CD4-positive, CD25-positive, alpha-beta regulatory T cell (primary cell): Measurements from ENCODE around the gene AUTS2. TPM values are rescaled to one million over a fixed set of nuclear protein-coding genes. Genes with fewer than 3 reads are reported as not detected.

Experiments
- ATAC-seq, 2 donors: fragments of 150-1000 bp; cut with Tn5 transposase; one replicate each; pipeline ENCODE4 v1.10.0; 2021; ENCODE audit warnings: low read depth in 2 of 2, moderate number of reproducible peaks in 2 of 2, moderate library complexity in 1 of 2
- DNase-seq, 3 donors: peaks; one replicate each; pipeline versions ENCODE4 v3.0.0 to v3.0.0-alpha.2; 2012 to 2022; ENCODE audit warnings: mixed read lengths in 1 of 3
- H3K27ac ChIP-seq: one replicate; pipeline ENCODE4 v1.7.0; 2013; ENCODE audit warnings: mild to moderate bottlenecking, low read length; ENCODE audit not compliant: insufficient read depth, poor library complexity, severe bottlenecking
- H3K27me3 ChIP-seq: one replicate; pipeline ENCODE4 v1.7.0; 2013; ENCODE audit warnings: low read length; ENCODE audit not compliant: control insufficient read depth, insufficient read depth
- H3K36me3 ChIP-seq: one replicate; pipeline ENCODE4 v1.7.0; 2013; ENCODE audit warnings: mild to moderate bottlenecking, low read length, moderate library complexity; ENCODE audit not compliant: control insufficient read depth, insufficient read depth
- H3K4me1 ChIP-seq: 2 replicates; pipeline ENCODE4 v1.7.0; 2013; ENCODE audit warnings: mild to moderate bottlenecking, low read length; ENCODE audit not compliant: insufficient read depth, control insufficient read depth, poor library complexity, severe bottlenecking
- H3K4me3 ChIP-seq: one replicate; pipeline ENCODE4 v1.7.0; 2013; ENCODE audit warnings: low read depth, mild to moderate bottlenecking, low read length, moderate library complexity
- H3K9me3 ChIP-seq, 2 experiments: 1 replicate in 1 of 2; 2 replicates in 1 of 2; pipeline ENCODE4 v1.7.0; 2013; ENCODE audit warnings: low read length in 2 of 2, mild to moderate bottlenecking in 1 of 2, moderate library complexity in 1 of 2; ENCODE audit not compliant: control insufficient read depth in 2 of 2
- H3K27ac Mint-ChIP-seq, 3 donors: one replicate each; pipeline ENCODE4 v1.8.0; 2020 to 2022; ENCODE audit warnings: mild to moderate bottlenecking in 3 of 3, mixed read lengths in 3 of 3, moderate library complexity in 2 of 3
- H3K27me3 Mint-ChIP-seq: one replicate; pipeline ENCODE4 v1.8.0; 2022; ENCODE audit warnings: mild to moderate bottlenecking, mixed read lengths
- H3K36me3 Mint-ChIP-seq: one replicate; pipeline ENCODE4 v1.8.0; 2020; ENCODE audit warnings: mixed read lengths
- H3K4me1 Mint-ChIP-seq, 4 donors: one replicate each; pipeline ENCODE4 v1.8.0; 2020 to 2022; ENCODE audit warnings: mixed read lengths in 4 of 4, mild to moderate bottlenecking in 1 of 4
- H3K4me3 Mint-ChIP-seq, 4 donors: one replicate each; pipeline ENCODE4 v1.8.0; 2020 to 2022; ENCODE audit warnings: mild to moderate bottlenecking in 4 of 4, mixed read lengths in 4 of 4, moderate library complexity in 3 of 4
- H3K9me3 Mint-ChIP-seq, 7 donors: one replicate each; pipeline ENCODE4 v1.8.0; 2020 to 2022; ENCODE audit warnings: mixed read lengths in 7 of 7, mild to moderate bottlenecking in 3 of 7, moderate library complexity in 2 of 7
- polyA plus RNA-seq, 4 donors: library from polyadenylated mRNA; unstranded; fragments of 300-500 nt; fragmentation: Illumina TruSeq; gene quantifications; one replicate each; pipeline ENCODE4 v1.2.3, GENCODE V29; 2021
- total RNA-seq: library from RNA; stranded (reverse); gene quantifications from one replicate; pipeline ENCODE4 v1.2.3, GENCODE V29; 2022

The AUTS2 gene
- total and polyA plus RNA-seq, 5 donors from 2014 or later, result 0.47 to 32.4 (median 0.74) TPM

GRCh38 chr7:69951458-69951857 lies 353.2 kb downstream of the AUTS2 start:
- Mint-ChIP-seq H3K9me3 (peaks cover 0 to 3% (median 2%) of the 10 kb centered on the region in 7 donors), H3K4me3 (no peak overlapping the region)

GRCh38 chr7:69953136-69954067 lies 355.1 kb downstream of the AUTS2 start:
- H3K4me1 Mint-ChIP-seq, result peaks cover 0 to 17% (median 0%) of the 10 kb centered on the region in 4 donors
- no peaks in the 10 kb centered on the region for H3K27me3 Mint-ChIP-seq
- peaks cover 0 to 3% (median 2%) of the 10 kb centered on the region in 7 donors for H3K9me3 Mint-ChIP-seq
- peak overlapping the region; percentile 16 to 76 (median 18) for H3K27ac Mint-ChIP-seq
- Histone ChIP-seq H3K4me3 (no peak overlapping the region), H3K27ac (no peak overlapping the region), H3K36me3 (no peaks in the 10 kb centered on the region), H3K9me3 (no peaks in the 10 kb centered on the region), H3K4me1 (no peaks in the 10 kb centered on the region), H3K27me3 (no peaks in the 10 kb centered on the region)
- DNase-seq, result no peak
- peak overlapping the region in 2 of 4 donors; percentile 48 to 57 for H3K4me3 Mint-ChIP-seq
- peak in 1 of 2 donors; percentile 45 for ATAC-seq
- no peaks in the 10 kb centered on the region for H3K36me3 Mint-ChIP-seq

More at GRCh38 chr7:69951458-69951857, 353.2 kb downstream of the AUTS2 start:
- Mint-ChIP-seq H3K27ac (no peak overlapping the region), H3K4me1 (peaks cover 0 to 17% (median 0%) of the 10 kb centered on the region in 4 donors), H3K27me3 (no peaks in the 10 kb centered on the region), H3K36me3 (no peaks in the 10 kb centered on the region)
- Histone ChIP-seq H3K9me3 (no peaks in the 10 kb centered on the region), H3K27ac (no peak overlapping the region), H3K36me3 (no peaks in the 10 kb centered on the region), H3K4me1 (no peaks in the 10 kb centered on the region), H3K4me3 (no peak overlapping the region), H3K27me3 (no peaks in the 10 kb centered on the region)
- DNase-seq (no peak), ATAC-seq (no peak)

- Mint-ChIP-seq H3K4me1 (peaks cover 0 to 17% (median 0%) of the 10 kb centered on the region in 4 donors), H3K4me3 (no peak overlapping the region), H3K27me3 (no peaks in the 10 kb centered on the region), H3K27ac (no peak overlapping the region), H3K36me3 (no peaks in the 10 kb centered on the region), H3K9me3 (peaks cover 0 to 3% (median 0%) of the 10 kb centered on the region in 7 donors)
- H3K4me1 ChIP-seq, result no peaks in the 10 kb centered on the region
- no peak for ATAC-seq
- no peaks in the 10 kb centered on the region for H3K27me3 ChIP-seq
- H3K36me3 ChIP-seq, result no peaks in the 10 kb centered on the region
- no peaks in the 10 kb centered on the region for H3K9me3 ChIP-seq
- H3K27ac ChIP-seq, result no peak overlapping the region
- no peak overlapping the region for H3K4me3 ChIP-seq
- no peak for DNase-seq
These were observed 358.3 kb downstream of the AUTS2 start for GRCh38 chr7:69956541-69956940.

- H3K4me3 ChIP-seq, result no peak overlapping the region
- DNase-seq (no peak), ATAC-seq (no peak)
- no peaks in the 10 kb centered on the region for H3K36me3 Mint-ChIP-seq
- H3K27ac ChIP-seq, result no peak overlapping the region
- H3K4me1 ChIP-seq, result no peaks in the 10 kb centered on the region
- peaks cover 0 to 3% (median 0%) of the 10 kb centered on the region in 7 donors for H3K9me3 Mint-ChIP-seq
- no peaks in the 10 kb centered on the region for H3K27me3 ChIP-seq
- no peaks in the 10 kb centered on the region for H3K27me3 Mint-ChIP-seq
- no peak overlapping the region for H3K4me3 Mint-ChIP-seq
- no peak overlapping the region for H3K27ac Mint-ChIP-seq
- no peaks in the 10 kb centered on the region for H3K9me3 ChIP-seq
- H3K4me1 Mint-ChIP-seq, result peaks cover 0 to 21% (median 0%) of the 10 kb centered on the region in 4 donors
- H3K36me3 ChIP-seq, result no peaks in the 10 kb centered on the region
These were observed 359.4 kb downstream of the AUTS2 start for GRCh38 chr7:69957661-69958060.

GRCh38 chr7:69959789-69960499 lies 361.7 kb downstream of the AUTS2 start:
- H3K9me3 Mint-ChIP-seq, result peaks cover 0 to 3% (median 0%) of the 10 kb centered on the region in 7 donors
- H3K27ac ChIP-seq, result no peak overlapping the region
- no peaks in the 10 kb centered on the region for H3K9me3 ChIP-seq
- no peak overlapping the region for H3K4me3 Mint-ChIP-seq
- H3K36me3 ChIP-seq, result no peaks in the 10 kb centered on the region
- H3K27me3 Mint-ChIP-seq, result no peaks in the 10 kb centered on the region
- H3K4me1 ChIP-seq, result no peaks in the 10 kb centered on the region
- H3K27me3 ChIP-seq, result no peaks in the 10 kb centered on the region
- ATAC-seq (no peak), DNase-seq (no peak)
- no peak overlapping the region for H3K27ac Mint-ChIP-seq
- no peaks in the 10 kb centered on the region for H3K36me3 Mint-ChIP-seq
- H3K4me3 ChIP-seq, result no peak overlapping the region
- peaks cover 0 to 18% (median 0%) of the 10 kb centered on the region in 4 donors for H3K4me1 Mint-ChIP-seq

- Mint-ChIP-seq H3K9me3 (peaks cover 0 to 4% (median 0%) of the 10 kb centered on the region in 7 donors), H3K27ac (no peak overlapping the region), H3K27me3 (no peaks in the 10 kb centered on the region), H3K4me1 (peaks cover 0 to 12% (median 0%) of the 10 kb centered on the region in 4 donors), H3K4me3 (no peak overlapping the region), H3K36me3 (no peaks in the 10 kb centered on the region)
- no peak overlapping the region for H3K4me3 ChIP-seq
- H3K27me3 ChIP-seq, result no peaks in the 10 kb centered on the region
- ATAC-seq (no peak), DNase-seq (no peak)
- no peaks in the 10 kb centered on the region for H3K36me3 ChIP-seq
- H3K4me1 ChIP-seq, result no peaks in the 10 kb centered on the region
- H3K9me3 ChIP-seq, result no peaks in the 10 kb centered on the region
- H3K27ac ChIP-seq, result no peak overlapping the region
These were observed 363.2 kb downstream of the AUTS2 start for GRCh38 chr7:69961436-69961835.

GRCh38 chr7:69962186-69963065 lies 364.2 kb downstream of the AUTS2 start:
- no peaks in the 10 kb centered on the region for H3K4me1 ChIP-seq
- DNase-seq, result no peak
- Mint-ChIP-seq H3K4me1 (peaks cover 0 to 12% (median 0%) of the 10 kb centered on the region in 4 donors), H3K36me3 (no peaks in the 10 kb centered on the region), H3K27me3 (no peaks in the 10 kb centered on the region), H3K27ac (peak overlapping the region in 1 of 3 donors; percentile 6), H3K4me3 (peak overlapping the region in 2 of 4 donors; percentile 1 to 36), H3K9me3 (peaks cover 0 to 4% (median 0%) of the 10 kb centered on the region in 7 donors)
- no peaks in the 10 kb centered on the region for H3K36me3 ChIP-seq
- no peak overlapping the region for H3K4me3 ChIP-seq
- no peak for ATAC-seq
- no peaks in the 10 kb centered on the region for H3K27me3 ChIP-seq
- no peak overlapping the region for H3K27ac ChIP-seq
- H3K9me3 ChIP-seq, result no peaks in the 10 kb centered on the region
